NT2/D1 (cell line): ENCODE results near the gene ARL6IP6.
"Not testable (repeated sequence)": the region's sequence is repeated elsewhere in the genome, so short reads cannot be mapped to it uniquely, and the experiment has no call there.

Experiments used
- DNase-seq: peaks from one replicate; pipeline ENCODE4 v3.0.0-alpha.2; 2011; ENCODE audit warnings: low read depth, low spot score
- H3K27me3 ChIP-seq: 2 replicates; pipeline ENCODE4 v1.6.0; 2011; ENCODE audit warnings: mild to moderate bottlenecking; ENCODE audit not compliant: insufficient read length, insufficient read depth
- H3K36me3 ChIP-seq: 2 replicates; pipeline ENCODE4 v1.6.1; 2011; ENCODE audit warnings: mild to moderate bottlenecking, low read length, mixed read lengths; ENCODE audit not compliant: insufficient read depth, insufficient read length
- H3K4me1 ChIP-seq: 2 replicates; pipeline ENCODE4 v1.5.1; 2011; ENCODE audit not compliant: insufficient read depth, insufficient read length
- H3K4me3 ChIP-seq: 2 replicates; pipeline ENCODE4 v1.5.1; 2011; ENCODE audit warnings: low read depth; ENCODE audit not compliant: insufficient read length
- H3K9ac ChIP-seq: 2 replicates; pipeline ENCODE4 v1.6.0; 2011; ENCODE audit warnings: low read depth; ENCODE audit not compliant: insufficient read length
- H3K9me3 ChIP-seq: 2 replicates; pipeline ENCODE4 v1.5.1; 2011; ENCODE audit warnings: mild to moderate bottlenecking, low read length; ENCODE audit not compliant: insufficient read depth
- SUZ12 ChIP-seq: IDR thresholded peaks from 2 replicates; pipeline ENCODE4 v1.6.1; 2011; ENCODE audit not compliant: insufficient read length, insufficient read depth; ENCODE audit errors: extremely low read depth
- YY1 ChIP-seq: IDR thresholded peaks from 2 replicates; pipeline ENCODE4 v1.6.1; 2011; ENCODE audit not compliant: insufficient read length, insufficient read depth
- ZNF274 ChIP-seq: IDR thresholded peaks from 2 replicates; pipeline ENCODE4 v1.6.1; 2011; ENCODE audit warnings: mild to moderate bottlenecking, low read depth, low read length

Gene ARL6IP6

DNA sequence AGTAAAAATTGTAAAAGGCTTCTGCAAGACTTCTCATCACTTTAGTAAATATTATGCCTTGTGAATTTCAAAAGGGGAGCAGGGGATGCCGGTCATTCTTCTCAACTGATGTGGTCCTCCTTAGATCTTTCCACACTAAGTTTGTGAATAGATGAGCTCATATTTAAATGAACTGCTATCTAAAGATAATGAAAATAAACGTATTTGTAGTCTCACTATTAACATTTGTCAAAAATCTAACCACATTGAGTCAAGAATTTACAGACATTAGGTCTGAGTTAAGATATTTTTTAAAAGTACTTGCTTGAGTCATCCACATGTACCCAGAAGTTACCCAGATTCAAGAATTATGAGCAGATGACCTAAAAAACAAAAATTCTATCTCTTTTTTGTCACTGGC is 7.7 kb upstream of the ARL6IP6 start:
- peaks cover 27% of the 10 kb centered on the region for H3K9me3 ChIP-seq
- H3K36me3 ChIP-seq = peaks cover 99% of the 10 kb centered on the region
- no peak for TF ChIP-seq ZNF274
- TF ChIP-seq SUZ12 = no peak
- no peak for DNase-seq
- H3K27me3 ChIP-seq = no peaks in the 10 kb centered on the region
- no peaks in the 10 kb centered on the region for H3K4me1 ChIP-seq
- H3K4me3 ChIP-seq = no peak overlapping the region
- H3K9ac ChIP-seq = no peak overlapping the region

DNA sequence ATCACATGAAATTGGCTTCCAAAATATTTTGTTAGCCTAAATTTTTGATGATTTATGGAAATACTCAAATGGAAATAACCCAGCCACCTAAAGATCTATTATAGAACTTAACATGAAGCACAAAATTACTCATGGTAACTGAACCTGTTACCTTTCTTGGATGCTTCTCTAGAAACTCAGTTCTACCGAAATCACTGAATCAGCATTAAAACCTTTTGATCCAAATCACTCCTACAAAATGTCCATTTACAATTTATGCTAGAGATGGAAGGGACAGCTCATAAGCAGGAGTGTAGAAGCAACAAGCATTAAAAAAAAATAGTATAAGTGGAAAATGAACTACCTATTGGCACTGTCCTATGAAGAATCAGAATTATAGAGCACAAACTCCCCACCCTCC is 3.3 kb upstream of the ARL6IP6 start:
- TF ChIP-seq SUZ12 (no peak), YY1 (no peak), ZNF274 (no peak)
- H3K27me3 ChIP-seq = no peaks in the 10 kb centered on the region
- H3K9me3 ChIP-seq = peaks cover 9% of the 10 kb centered on the region
- H3K9ac ChIP-seq = no peak overlapping the region
- peaks cover 60% of the 10 kb centered on the region for H3K36me3 ChIP-seq
- no peak overlapping the region for H3K4me3 ChIP-seq
- DNase-seq = no peak
- H3K4me1 ChIP-seq = no peaks in the 10 kb centered on the region

DNA sequence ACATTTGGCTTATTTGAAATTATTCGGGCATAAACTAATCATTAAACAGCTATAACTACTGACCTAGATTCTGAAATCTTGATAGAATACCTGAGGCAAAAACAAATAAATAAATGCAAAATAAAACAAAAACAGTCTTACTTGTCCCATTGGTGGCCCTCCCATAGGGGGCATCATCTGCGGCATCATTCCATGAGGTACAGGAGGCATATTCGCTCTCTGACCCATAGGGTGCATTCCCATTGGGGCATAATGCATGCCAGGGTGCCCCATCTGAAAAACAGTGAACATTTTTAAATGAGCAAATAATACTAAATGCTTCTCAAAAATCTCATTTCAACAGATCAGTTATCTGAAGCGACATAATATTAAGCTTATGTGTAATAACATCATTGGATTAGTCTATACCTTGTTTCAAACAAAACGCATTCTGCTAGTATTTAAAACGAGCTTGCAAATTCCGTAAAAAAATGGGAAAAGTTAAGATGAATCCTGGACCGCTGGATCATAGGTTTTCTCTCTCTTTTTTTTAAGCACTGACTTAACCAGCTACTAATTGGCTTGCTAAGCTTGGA is 2.5 kb upstream of the ARL6IP6 start:
- Histone ChIP-seq H3K9me3 (peaks cover under 1% of the 10 kb centered on the region; the same call in 1 of the 2 replicates), H3K27me3 (no peaks in the 10 kb centered on the region), H3K4me1 (no peaks in the 10 kb centered on the region), H3K9ac (peak overlapping the region; percentile 99), H3K4me3 (peak overlapping the region; percentile 97), H3K36me3 (peaks cover 60% of the 10 kb centered on the region)
- TF ChIP-seq YY1 = no peak
- TF ChIP-seq SUZ12 = no peak
- no peak for TF ChIP-seq ZNF274
- DNase-seq = peak; percentile 9

DNA sequence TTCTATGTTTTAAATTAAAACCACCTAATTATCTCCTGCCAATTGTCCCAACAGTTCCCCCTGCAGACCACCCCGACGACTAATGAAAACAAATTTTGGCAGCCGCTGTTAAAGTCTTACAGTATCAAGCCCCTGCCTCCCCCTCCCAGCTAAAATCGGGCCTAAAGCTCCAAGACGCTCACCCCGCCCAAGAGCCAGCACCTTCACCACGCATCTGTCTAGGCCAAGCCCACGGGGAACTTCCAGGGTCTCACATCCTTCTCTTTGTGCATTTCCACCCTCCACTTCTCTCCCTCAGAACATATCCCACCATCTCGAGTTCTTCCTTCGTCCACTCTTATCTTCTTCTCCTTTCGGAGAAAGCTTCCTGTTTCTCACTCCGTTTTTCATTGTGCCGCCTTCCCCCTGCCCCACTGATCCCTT is 1.6 kb upstream of the ARL6IP6 start:
- Histone ChIP-seq H3K4me3 (peak overlapping the region; percentile 97), H3K9me3 (no peaks in the 10 kb centered on the region), H3K9ac (peak overlapping the region; percentile 99), H3K4me1 (no peaks in the 10 kb centered on the region), H3K36me3 (peaks cover 60% of the 10 kb centered on the region), H3K27me3 (no peaks in the 10 kb centered on the region)
- peak; percentile 22 for DNase-seq
- no peak for TF ChIP-seq ZNF274

DNA sequence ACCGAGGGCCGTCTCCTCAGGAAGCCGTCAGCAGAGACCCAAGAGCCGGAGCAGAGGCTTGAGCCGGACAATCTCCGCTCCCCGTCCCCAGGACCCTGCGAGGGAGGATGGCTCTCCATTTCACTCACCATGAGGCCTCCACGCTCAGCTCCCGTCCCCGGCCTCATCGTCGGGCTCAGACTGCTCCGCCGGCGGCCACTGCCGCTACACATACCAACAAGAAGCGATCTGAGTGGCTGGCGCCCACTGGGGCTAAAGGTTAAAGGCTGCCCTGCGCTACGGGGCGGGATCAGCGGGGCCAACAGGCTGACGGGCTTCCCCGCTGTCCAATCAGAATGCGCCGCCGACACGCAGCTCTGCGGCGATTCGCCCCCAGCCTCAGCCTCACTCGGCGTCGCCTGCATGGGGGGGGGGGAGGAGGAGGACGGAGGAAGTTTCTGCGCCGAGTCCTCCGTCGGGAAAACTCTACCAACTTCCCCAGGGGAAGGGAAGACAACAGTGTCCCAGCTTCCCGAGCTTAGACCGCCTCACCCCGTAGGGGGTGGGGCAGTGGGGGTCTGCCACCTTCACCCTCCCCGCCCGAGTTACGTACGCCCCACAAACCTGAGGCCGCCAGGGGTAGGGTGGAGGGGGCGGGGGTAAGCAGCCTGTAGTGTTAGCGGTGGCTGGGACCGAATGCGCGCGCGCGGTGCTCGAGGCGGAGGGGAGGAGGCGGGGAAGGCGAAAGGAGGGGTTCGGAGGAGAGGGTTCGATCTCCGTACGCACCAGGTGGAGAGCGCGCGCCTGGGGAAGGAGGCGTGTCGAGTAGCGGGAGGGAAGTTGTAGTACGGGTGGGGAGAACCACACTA is 968 bp upstream of the ARL6IP6 start, which contains the start of gene PRPF40A:
Gene PRPF40A, minus strand, starts transcription at position 234 of the 848 bp plus-strand sequence. Its CDS starts 22 bp downstream, at position 212.
- TF ChIP-seq ZNF274 (no peak), SUZ12 (no peak), YY1 (no peak)
- DNase-seq = peak; percentile 97
- no peaks in the 10 kb centered on the region for H3K4me1 ChIP-seq
- peaks cover 59% of the 10 kb centered on the region for H3K36me3 ChIP-seq
- peak within 1 kb of the TSS; percentile 97 for H3K4me3 ChIP-seq
- no peaks in the 10 kb centered on the region for H3K9me3 ChIP-seq
- no peaks in the 10 kb centered on the region for H3K27me3 ChIP-seq
- H3K9ac ChIP-seq = peak within 1 kb of the TSS; percentile 99

DNA sequence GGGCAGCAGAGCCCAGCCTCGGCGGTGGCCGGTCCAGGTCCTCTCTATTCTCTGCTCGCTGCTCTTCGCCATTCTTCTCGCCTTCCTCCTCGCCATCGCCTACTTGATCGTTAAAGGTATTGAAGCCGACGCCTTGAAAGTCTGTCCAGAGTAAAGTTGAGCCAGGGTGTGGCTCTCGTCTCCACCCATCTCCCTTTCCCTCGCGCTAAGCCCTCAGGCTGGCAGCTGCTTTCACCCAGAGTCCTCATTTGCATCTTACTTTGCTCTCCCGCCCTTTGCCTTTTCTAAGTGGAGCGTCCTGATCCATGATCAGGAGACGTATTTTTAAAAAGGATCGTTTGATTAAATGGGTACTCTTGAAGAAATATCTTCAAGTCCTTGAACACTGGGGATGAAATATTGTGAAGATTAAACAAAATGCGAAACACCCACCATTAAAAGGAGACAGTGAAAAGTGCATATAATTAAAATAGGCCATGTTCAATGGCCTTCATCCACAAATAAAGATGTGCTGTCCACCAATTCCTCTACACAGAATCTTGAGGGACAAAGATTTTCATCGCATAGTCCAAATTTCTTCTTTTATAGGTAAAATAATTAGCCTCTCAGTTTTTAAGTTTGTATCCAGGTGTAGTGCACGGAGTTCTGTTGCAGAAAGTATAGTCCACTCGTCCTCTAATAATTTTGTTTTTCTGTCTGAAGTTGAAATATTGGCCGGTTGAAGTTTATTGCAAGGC is 657 bp downstream of the ARL6IP6 start:
- no peak for TF ChIP-seq SUZ12
- no peak for TF ChIP-seq ZNF274
- no peak for TF ChIP-seq YY1
- H3K27me3 ChIP-seq = no peaks in the 10 kb centered on the region
- peaks cover 56% of the 10 kb centered on the region for H3K36me3 ChIP-seq
- peak overlapping the region; percentile 97 for H3K4me3 ChIP-seq
- no peaks in the 10 kb centered on the region for H3K9me3 ChIP-seq
- H3K9ac ChIP-seq = peak overlapping the region; percentile 99
- no peaks in the 10 kb centered on the region for H3K4me1 ChIP-seq
- peak; percentile 47 for DNase-seq

DNA sequence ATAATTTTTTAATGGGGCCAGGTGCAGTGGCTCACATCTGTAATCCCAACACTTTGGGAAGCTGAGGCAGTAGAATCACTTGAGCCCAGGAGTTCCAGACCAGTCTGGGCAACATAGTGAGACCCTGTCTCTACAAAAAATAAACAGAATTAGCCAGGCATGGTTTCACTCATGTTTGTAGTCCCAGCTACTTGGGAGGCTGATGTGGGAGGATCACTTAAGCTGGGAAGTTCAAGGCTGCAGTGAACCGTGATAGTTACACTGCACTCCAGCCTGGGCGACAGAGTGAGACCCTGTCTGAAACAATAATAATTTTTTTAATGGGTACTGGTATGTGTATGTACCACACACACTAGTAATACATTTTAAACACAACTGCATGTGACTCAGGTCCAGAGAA is 2.4 kb downstream of the ARL6IP6 start:
- no peak overlapping the region for H3K9ac ChIP-seq
- DNase-seq = no peak
- peaks cover 50% of the 10 kb centered on the region for H3K36me3 ChIP-seq
- H3K4me3 ChIP-seq = peak overlapping the region; percentile 97
- no peaks in the 10 kb centered on the region for H3K27me3 ChIP-seq
- TF ChIP-seq SUZ12 (no peak), YY1 (no peak), ZNF274 (no peak)
- H3K4me1 ChIP-seq = no peaks in the 10 kb centered on the region
- no peaks in the 10 kb centered on the region for H3K9me3 ChIP-seq

DNA sequence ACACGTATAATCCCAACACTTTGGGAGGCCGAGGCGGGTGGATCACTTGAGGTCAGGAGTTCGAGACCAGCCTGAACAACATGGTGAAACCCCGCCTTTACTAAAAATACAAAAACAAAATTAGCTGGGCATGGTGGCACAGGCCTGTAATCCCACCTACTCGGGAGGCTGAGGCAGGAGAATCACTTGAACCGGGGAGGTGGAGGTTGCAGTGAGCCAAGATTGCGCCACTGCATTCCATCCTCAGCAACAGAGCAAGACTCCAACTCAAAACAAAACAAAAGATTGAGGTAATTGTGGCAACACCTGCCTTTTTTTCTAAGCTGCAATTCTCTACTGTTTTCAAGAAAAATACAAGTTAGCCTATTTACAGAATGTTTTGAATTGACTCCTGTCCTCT is 4.2 kb downstream of the ARL6IP6 start:
- not testable (repeated sequence) for H3K27me3 ChIP-seq, DNase-seq, H3K4me3 ChIP-seq, H3K9me3 ChIP-seq, H3K4me1 ChIP-seq, H3K9ac ChIP-seq
- peaks cover 57% of the 10 kb centered on the region for H3K36me3 ChIP-seq
